Measurements from ENCODE around the gene RDH12.

GRCh38 chr14:67665868-67666267 is 35.8 kb upstream of the RDH12 start:
- no peak for TF ChIP-seq POLR2AphosphoS5 (IDR thresholded peaks at IDR 0.05; ENCODE audit: borderline replicate concordance, low read depth, low read length)
- TF ChIP-seq EZH2 (IDR thresholded peaks at IDR 0.05), result no peak
